HG03469 (cell line): Measurements from ENCODE around the gene FBXL12.
A peak's percentile ranks its signal among the peaks of the same experiment; 100 is the strongest.
"Not testable (repeated sequence)": the region's sequence is repeated elsewhere in the genome, so short reads cannot be mapped to it uniquely, and the experiment has no call there.

Experiments
- ATAC-seq: cut with Tn5 transposase; IDR thresholded peaks from one replicate; pipeline ENCODE4 v1.9.1; 2021; ENCODE audit warnings: mild to moderate bottlenecking, moderate library complexity, moderate number of reproducible peaks; ENCODE audit not compliant: unreplicated experiment

The FBXL12 gene, protein sequence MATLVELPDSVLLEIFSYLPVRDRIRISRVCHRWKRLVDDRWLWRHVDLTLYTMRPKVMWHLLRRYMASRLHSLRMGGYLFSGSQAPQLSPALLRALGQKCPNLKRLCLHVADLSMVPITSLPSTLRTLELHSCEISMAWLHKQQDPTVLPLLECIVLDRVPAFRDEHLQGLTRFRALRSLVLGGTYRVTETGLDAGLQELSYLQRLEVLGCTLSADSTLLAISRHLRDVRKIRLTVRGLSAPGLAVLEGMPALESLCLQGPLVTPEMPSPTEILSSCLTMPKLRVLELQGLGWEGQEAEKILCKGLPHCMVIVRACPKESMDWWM

DNA sequence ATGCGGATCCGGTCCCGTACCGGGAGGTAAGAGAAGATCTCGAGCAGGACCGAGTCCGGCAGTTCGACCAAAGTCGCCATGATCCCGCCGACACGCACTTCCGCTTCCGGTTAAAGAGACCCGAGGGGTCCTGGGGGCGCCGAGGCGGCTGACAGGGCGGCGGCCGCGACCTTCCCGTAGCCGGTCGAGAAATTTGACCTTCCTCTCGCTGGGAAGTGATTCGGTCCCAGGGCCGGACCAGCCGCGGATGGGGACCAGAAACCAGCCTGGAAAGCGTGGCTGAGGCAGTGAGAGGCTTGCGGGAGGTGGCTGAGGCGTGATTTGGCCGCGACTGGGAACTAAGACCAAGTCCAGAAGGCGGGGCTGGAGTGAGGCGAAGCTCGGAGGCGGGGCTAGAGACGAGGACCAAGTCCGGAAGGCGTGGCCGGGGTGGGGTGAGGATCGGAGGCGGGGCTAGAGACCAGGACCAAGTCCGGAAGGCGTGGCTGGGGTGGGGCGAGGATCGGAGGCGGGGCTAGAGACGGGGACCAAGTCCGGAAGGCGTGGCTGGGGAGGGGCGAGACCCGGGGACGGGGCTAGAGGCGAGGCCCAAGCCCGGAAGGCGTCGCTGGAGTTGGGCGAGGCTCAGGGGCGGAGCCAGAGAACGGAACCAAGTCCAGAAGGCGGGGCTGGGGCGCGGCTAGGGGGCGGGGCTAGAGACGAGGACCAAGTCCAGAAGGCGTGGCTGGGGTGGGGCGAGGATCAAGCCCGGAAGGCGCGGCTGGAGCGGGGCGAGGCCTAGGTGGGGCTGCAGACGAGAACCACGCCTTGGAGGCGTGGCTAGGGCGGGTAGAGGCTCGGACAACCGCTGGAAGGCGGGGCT lies at the start of gene FBXL12:
Gene FBXL12, minus strand, starts transcription at position 346 of the 862 bp plus-strand sequence. Its CDS starts 266 bp downstream, at position 80.
- peak; percentile 71 for ATAC-seq

DNA sequence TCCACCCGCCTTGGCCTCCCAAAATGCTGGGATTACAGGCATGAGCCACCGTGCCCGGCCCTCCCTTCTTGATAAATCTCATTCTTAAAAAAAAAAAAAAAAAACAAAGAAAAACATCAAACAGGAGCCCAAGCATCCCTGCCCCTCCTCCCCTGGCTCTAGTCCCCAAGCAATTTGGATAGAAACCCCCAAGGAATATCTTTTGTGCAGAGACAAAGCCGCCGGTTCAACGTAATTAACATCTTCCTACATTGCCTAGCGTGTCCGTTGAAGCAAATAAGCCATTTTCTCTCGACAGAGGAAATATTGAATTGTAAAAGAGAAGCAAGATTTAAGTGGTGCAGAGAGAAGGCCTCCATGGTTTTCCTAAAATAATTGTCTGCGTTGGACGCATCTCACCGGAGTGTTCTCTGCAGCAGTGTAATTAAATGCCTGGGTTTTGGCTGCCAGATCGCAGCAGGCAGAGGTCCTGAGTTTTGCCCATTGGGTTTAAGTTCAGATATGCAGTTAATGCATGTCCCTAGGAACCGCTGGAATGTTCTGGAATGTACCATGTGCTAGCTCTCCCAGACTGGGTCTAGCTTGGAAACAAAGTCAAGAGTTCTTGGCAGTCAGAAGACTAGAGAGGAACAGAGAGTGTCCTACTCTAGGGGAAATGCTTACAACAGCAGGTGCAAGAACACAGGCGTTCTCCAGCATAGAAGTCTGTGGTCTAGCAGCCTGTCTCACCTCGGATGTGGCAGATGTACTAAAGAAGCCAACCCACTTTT lies 47.0 kb upstream of the FBXL12 start:
- ATAC-seq, result no peak

DNA sequence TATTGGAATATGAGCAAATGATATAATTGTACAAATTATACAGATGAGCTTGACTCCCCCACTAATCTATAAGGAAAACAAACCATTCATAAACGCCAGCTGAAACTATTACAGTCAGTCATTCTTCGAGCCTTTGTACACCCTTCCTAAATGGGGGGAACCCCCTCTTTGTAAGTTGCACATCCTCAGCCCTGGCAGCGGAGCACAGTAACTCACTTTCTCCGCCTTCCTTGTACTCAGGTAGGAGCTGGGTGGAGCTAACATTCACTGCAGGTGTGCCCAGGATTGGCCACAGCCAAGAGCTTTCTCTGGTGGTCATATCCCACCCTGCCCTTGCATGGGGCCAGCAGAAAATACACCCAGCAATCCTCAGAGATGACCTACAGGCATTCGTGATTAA lies 44.9 kb upstream of the FBXL12 start:
- no peak for ATAC-seq

DNA sequence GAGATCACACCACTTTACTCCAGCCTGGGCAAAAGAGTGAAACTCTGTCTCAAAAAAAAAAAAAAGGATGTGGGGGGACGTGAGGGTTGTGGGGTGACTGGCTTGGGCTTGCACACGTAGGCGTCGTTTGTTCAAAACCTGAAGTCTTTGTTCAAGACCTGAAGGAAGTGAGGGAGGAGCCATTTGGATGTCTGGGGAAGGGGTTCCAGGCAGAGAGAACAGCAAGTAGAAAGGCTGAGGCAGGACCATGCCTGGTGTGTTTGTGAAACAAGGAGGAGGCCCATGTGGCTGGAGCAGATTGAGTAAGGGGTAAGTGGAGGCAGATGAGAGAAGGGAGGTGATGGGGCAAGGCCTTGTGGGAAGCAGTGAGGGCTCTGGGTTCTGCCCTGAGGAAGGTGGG lies 44.1 kb upstream of the FBXL12 start:
- no peak for ATAC-seq

DNA sequence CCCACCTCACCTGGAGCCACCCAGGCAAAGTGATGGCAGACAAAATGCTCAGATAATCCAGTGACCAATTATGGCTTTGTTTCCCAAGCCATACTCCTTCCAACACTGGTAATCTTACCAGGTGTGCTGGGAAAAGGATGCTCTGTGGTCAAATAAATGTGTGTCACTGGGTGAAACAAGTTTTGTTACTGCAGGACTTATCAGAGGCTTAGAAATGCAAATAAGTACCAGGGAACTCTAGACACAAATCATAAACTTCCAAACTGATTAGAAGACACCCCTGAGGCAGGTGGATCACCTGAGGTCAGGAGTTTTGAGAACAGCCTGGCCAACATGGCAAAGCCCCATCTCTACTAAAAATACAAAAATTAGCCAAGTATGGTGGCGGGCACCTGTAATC lies 42.6 kb upstream of the FBXL12 start:
- ATAC-seq, result no peak

DNA sequence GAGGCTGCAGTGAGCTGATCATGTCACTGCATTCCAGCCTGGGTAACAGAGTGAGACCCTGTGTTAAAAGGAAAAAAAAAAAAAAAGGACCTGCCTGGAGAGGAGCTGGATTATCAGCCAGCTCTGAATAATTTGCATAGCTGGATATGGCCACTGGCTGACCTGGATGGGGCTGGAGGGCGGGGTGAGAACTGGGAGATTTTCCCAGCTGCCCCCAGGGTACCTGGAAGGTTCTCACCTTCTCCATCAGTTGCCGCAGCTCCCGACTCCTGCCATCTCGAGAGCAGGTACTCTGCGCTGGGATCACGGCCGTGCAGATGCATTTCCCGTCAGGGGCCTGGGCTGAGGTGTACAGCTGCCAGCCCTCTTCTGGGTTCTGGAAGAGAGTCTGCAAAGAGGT lies 41.5 kb upstream of the FBXL12 start:
- ATAC-seq, result no peak

DNA sequence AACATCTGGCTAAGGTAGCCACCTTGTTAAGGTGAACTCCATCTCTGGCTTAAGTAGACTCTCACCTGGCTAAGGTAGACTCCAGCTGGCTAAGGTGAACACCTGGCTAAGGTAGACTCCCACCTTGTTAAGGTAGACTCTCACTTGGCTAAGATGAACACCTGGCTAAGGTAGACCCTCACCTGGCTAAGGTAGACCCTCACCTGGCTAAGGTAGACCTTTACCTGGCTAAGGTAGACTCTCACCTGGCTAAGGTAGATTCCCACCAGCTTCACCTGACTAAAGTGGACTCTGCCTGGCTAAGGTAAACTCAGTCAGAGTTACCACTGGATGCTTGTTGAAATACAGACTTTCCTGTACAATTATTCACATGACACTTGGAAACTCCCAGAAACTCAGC lies 39.9 kb upstream of the FBXL12 start:
- no peak for ATAC-seq

DNA sequence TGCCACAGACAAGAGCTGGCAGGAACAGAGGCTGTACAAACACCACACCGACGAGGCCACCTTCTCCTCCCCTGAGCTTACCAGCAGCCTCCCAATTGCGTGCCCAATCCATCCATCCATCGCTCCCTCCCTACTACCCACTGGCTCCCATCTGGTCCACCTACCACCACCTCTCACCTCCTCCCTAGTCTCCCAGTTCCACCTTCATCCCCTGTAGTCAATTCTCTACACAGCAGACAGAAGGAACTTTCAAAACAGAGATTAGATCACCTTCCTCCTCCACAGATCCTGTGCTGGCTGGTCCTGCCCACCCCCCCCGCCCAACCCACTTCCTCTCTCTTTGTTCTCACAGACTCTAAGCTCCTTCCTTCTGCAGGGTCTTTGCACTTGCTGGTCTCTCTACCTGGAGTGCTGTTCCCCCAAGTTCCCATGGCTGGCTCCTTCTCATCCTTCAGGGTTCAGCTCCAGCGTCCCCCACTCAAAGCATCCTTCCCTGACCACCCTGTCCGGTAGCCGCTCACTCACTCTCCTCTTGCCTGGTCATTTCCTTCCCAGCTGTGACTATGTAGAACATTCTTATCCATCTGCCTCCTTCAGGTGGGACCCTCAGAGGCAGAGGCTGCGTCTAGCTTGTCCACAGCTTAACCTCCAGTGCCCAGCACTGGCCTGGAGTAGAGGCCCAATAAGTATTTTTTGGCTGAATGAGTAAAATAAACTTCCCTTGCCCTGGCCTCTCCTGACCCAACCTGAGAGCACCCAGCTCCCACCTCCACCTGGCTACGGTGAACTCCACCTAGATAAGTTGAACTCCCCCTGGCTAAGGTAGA lies 39.3 kb upstream of the FBXL12 start:
- no peak for ATAC-seq

DNA sequence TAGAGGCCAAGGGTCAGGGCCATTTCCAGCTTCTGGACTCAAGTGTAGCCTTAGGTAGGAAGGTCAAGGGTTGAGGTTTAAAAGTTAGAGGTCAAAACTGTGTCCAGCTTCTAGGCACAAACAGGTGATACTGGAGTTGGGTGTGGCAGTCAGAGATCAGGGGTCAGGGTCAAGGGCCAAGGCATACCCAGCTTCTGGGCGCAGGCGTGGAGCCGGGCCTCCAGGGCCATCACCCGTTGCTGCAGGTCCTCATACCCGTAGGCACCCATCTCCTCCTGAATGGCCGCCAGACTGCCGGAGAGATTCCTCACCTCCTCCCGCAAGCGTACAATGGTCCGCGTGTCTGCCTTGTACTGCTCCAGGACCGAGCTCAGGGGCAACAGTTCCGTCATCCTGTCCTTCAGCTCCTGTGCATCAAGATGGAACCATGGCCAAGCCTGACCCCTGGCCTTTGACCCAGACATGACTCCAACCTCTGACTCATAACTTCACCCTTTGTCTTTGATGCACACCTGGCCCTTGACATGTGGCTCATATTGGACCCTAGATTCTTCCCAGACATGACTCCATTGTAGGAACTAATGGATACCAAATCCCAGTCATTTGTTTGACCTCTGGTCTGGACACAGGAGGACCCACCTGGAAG lies 38.3 kb upstream of the FBXL12 start:
- ATAC-seq, result no peak

DNA sequence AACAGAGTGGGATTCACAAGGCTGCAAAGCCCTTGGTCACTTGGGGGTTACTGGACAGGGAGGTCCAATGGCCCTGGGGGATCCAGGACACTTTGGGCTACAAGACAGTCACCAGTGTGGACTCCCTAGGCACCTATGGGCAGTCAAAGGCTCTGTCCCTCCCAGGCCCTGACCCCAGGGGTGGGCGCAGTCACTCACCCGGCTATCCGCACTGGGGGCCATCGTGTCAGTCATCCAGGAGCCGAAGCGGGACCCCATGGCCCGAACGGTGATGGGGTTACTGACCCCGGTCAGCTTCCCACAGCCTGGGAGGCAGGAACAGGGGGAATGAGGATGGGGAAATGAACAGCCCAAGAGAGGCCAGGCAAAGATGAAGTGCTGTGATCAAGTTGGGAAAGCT lies 37.7 kb upstream of the FBXL12 start:
- ATAC-seq, result no peak

DNA sequence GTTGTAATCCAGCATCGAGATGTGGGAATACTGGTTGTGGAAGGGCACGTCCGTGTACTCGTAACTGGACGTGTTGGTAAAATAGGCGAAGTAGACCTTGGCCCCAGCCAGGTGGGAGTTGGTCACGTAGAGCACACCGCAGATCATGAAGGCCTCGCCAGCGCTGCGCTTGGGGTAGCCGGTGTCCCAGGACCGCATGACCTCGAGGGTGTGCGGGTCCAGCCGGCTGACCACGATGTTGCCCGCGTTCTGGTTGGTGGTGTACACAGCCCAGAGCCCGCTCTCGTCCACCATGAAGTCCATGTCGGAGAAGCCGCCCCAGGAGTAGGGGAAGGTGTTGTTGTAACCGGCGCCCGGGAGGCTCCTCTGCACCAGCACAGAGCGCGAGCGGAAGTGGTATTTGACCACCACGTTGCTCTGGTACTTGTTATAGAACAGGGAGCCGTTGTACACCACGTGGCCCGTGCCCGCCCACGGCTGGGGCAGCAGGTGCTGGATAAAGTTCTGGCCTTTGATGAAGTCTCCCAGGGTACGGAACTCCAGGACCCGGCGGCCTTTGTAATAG lies 35.5 kb upstream of the FBXL12 start:
- ATAC-seq, result no peak

DNA sequence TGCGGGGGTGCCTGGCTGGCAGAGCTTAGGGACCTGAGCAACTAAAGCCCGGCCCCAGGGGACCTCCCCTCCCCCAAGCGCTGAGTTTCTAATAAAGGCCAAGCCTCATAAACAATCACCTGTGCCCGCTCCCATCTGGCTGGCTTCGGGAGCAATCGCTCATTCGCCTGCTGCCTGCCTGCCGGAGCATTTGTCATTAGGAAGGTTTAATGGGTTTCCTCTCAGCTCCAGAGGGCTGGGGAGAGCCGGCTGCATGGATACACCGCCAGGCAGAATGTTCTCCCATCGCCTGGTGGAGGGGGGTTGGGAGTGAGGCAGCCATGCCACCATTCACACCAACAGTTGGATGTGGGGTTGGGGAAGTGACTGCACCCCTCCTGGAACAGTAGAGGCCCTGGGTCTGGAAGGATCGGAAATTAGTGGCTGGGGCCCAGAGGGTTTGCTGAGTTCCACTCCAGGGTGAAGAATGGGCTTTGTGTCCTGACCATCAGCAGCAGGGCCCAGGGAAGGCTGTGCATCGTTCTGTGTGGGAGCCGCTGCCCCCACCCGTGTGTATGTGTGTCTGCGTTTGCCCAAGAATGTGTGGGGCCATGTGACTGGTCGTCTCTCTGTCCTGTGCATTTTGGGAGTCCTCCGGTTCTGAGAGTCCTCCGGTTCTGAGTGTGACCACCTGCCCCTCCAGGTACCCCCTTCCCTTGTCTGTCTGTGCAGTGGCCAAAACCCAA lies 31.5 kb upstream of the FBXL12 start:
- no peak for ATAC-seq

DNA sequence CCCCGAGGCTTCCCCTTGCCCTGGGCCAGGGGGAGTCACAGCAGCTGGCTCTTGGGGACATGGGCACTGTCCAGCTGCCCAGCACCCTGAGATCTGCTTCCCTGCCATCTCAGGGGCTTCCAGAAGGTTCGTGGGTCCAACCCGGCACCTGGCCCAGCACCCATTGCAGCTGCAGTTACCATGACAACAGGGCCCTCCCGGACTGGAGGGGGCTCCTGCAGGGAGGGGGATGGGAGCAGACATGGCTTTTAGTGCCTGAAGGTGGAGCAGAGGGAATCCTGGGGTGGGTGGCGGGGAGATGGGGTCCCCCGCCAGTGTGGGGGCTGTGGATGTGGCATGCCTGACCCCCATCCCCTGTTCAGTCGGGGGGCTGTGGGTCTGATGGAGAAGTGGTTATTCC lies 30.9 kb upstream of the FBXL12 start:
- no peak for ATAC-seq

DNA sequence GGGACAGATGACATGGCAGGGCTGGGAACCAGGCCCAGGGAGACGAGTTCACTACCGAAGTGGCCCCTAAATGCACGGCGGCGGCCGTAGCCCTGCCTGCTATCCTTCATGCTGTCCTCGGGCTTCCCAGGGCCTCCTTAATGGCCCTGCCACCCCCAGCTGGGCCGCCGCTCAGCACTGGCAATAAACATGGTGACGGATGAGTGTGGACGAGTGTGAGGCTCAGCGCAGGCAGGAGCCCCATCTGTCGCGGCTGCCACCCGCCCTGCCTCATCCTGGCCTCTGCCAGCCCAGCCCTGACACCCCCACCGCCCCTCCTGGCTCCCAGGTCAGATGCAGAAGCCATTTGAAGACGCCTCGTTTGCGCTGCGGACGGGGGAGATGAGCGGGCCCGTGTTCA lies 29.9 kb upstream of the FBXL12 start:
- no peak for ATAC-seq

DNA sequence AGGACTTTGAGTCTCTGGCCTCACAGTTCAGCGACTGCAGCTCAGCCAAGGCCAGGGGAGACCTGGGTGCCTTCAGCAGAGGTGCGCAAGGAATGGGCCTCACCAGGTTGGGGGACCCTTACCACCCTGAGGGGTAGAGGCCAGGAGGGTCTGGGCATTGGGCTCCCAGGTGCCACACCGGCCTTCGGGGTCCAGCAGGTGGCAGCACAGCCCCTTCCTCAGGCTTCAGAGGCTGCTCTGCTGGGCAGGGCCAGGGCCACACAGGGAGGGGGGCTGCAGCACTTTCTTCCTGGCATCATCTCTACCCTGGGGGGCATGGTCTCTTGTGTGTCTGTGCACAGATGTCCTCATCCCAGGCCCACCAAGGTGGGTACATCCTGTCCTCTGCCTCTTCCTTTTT lies 29.2 kb upstream of the FBXL12 start:
- no peak for ATAC-seq

DNA sequence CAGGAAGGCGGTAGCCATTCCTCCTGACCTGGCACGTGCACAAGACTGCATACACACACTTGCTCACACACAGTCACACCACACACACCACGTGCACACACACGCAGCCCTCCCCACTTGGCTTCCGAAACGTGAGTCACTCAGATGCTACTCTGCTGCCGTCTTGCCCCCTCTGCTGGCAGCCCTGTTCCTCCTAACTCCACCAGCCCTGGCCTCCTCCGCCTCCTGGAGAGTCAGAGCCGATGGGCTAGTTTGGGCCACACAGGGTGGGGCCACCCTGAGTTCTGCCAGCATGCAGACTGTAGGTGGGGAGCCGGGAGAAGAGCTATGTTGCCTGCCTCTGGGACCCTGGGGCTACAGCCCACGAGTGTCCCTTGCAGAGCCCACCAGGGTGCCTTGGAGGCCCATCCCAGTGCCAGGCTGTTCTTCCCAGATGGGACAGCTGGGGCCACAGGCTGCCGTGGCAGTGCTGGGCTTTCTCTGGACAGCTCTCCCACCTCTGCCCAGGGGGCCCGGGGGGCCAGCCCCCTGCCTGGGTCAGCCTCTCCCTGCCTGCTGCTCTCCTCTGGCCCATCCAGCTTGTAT lies 28.3 kb upstream of the FBXL12 start:
- ATAC-seq, result no peak

DNA sequence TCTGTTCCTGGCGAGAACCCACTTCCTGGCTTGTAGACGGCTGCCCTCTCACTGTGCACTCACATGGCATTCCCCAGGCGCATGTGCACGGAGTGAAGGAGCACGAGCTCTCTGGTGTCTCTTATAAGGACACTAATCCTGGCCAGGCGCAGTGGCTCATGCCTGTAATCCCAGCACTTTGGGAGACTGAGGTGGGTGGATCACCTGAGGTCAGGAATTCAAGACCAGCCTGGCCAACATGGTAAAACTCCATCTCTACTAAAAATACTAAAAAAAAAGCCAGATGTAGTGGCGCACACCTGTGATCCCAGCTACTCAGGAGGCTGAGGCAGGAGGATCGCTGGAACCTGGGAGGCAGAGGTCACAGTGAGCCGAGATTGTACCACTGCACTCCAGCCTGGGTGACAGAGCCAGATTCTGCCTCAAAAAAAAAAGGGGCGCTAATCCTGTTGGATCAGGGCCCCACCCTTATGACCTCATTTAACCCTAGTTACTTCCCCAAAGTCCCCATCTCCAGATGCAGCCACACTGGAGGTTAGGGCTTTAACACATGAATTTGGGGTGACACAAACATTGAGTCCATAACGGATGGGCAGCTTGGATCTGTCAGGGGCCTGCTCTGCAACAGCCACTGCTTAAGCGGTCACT lies 24.9 kb upstream of the FBXL12 start:
- ATAC-seq, result not testable (repeated sequence)
